HG02623 (cell line): ENCODE results near the gene PPP1R14B.
A peak's percentile ranks its signal among the peaks of the same experiment; 100 is the strongest.

Experiments
- ATAC-seq: cut with Tn5 transposase; IDR thresholded peaks from one replicate; pipeline ENCODE4 v1.9.1; 2021; ENCODE audit warnings: moderate library complexity; ENCODE audit not compliant: unreplicated experiment

PPP1R14B gene

DNA sequence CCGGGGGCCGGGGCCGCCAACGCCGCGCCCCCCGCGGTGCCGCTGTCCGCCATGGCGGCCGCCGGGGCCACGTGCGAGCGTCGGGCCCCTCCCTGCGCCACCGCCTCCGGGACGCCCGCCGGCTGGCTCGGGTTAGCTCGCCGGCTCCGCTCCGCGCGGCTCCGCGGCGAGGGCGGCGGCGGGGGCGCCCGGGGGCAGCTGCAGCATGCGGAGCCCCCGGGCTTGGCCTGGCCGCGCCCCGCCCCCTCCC, 197 bp downstream of the PPP1R14B start:
- ATAC-seq, result peak; percentile 3

DNA sequence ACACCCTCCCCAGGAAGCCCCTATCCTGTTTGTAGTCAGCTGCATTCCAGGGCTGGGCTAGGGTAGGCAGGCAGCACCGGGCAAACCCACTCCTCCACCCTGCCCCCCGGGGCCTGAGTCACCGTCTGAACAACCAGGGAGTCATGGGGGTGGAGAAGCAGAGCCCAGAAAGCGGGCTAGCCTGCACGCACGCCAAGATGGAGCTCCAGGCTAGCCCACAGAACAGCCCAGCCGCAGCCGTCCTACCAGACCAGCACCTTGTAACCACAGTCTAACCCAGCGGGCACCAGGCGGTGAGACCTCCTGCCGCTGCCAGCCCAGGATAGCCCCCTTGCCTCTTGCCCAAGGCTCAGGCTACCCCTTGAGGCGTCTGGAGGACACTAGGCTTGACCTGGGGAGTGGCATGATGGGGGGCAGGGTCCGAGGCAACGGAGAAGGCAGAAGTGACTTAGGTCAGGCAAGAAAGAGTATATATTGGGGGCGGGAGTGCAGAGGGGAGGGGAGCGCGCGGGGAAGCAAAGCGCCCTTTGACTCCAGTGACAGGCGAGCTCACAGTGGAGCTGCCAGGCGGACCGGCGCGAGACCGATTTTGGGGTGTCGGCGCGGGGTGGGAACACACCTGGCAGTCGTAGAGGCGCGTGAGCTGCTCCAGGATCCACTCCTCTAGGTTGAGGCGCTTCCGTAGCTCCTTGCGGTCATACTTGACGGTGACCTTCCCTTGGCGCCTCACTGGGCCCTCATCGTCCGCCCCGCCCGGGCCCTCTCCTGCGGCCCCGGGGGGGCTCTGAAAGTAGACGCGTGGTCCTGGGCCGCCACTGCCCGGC, 734 bp downstream of the PPP1R14B start:
- no peak for ATAC-seq

DNA sequence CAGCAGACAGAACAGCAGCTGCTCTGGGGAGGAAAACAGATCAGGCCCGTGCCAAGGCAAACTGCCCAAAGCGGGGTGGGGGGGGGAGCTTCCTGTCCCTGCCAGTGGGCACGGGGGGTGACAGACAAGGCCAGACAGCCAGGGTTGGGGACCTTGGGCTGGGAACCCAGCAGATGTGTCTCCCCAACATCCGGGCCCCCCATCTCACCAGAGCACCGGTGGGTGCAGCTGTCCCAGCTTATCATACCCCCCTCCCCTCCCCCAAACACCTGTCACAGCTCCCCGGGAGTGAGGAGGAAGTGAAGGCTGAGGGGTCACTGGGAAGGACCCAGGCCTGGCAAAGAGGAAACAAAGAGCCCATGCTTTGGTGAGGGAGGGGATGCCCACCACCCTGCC, 1.3 kb downstream of the PPP1R14B start:
- ATAC-seq, result no peak

DNA sequence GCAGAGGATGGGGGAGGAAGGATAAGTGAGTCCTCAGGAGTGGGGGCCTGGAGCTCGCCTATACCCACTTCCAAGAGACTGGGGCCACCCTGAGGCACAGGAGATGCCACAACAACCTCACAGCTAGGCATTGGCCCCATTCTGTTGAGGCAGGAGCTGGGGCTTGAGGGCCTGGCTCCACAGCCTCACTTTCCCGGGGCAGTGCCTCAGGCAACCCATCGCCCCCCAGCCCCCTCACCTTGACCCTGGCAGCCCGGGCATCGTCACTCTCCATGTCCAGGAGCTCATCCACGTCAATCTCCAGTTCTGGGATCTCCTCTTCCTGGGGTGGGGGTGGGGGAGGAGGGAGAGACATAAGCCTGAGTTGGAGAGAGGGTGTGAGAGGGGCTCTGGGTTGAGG, 1.8 kb downstream of the PPP1R14B start:
- no peak for ATAC-seq

DNA sequence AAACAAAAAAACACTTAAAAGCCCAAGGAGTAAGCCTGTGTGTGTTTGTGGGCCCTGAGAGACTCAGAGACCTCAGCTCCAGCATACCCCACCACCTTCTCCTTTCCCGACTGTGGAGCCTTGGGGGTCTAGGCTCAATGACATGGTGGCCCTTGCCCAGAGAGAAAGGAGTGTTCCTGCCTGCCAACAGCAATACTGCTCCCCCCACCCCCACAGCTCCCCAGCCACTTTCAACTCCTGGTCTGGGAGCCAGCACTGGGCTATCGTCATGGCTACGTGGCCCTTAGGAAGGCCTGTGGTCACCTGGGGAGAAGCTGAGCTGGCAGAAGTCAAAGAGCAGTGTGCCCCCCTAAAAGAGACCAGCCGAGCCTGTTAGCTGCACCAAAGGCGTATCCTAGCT, 2.6 kb downstream of the PPP1R14B start:
- no peak for ATAC-seq

DNA sequence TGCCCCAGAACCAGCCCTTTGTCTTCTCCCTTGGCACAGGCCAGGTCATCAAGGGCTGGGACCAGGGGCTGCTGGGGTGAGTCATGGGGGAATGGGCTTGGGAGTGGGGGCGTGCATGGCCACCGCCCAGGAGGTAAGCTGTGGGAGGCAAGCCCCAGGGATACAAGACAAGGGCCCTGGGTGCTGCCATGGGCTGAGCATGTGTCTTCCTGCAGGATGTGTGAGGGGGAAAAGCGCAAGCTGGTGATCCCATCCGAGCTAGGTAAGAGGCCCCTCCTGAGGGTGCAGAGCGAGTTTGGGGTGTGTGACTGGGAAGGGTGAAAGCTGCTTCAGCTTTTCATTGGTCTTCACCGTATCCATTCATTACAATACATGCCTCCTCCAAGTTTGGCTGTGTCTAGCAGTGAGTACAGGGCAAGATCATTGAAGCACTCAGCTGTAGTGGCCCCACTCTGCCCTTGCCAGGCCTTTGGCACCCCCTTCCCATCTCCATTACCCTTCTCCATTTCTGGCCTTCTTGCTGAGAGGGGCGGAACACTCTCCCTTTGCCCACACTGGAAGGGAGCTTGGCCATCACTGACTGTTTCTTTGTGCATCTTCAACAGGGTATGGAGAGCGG, 3.4 kb downstream of the PPP1R14B start:
- ATAC-seq, result no peak

DNA sequence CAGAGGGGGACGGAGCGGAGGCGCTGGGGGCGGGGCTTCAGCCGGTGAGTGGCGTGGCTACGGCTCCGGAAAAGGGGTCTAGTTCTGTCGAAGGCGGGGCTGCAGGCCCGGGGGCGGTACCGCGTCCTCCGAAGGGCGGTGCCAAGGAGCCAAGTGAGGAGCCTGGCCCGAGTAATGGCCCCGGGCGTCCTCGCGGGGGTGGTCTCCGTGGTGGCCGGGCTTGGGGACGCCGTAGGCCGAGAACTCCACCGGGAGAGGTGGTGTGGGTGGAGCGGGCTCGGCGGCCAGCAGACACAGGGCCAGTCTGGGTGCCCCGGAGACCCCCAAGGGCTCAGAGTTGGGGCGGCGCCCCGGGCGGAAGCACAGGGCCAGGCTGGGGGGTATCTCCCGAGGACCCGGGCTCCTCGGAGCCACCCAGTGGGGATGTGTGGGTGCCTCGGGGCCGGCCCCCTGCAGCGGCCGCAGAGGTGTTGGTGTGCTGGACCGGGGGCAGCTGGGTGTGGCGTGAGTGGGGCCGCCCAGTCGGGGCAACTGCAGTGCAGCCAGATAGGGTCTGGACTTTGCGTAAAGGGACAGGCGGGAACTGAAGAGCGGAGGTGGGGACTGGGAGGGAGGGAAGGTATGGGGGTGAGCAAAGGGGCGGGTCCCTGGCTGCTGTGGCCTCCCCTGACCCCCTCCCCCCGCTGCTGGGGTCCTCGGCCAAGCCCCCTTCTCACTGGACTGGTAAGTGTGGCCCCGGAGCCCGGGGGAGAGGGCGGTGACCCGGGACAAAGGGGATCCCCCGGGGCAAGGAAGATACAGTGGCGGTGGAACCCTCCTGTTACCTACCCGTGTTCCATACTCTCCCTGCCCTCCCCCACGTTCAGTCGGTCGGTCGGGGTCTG, 5.0 kb downstream of the PPP1R14B start:
- ATAC-seq, result peak; percentile 2

DNA sequence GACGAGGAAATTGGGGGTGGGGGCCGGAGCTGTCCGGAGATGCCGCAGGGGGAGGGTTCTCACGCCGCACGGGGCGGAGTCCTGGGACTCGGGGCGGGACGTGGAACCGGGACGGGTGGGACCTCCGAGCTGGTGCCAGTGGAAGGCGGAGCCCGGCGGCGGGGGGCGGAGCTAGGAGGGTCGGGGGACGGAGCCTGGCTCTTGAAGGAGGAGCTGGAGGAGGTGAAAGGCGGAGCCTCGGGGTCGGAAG, 5.6 kb downstream of the PPP1R14B start:
- ATAC-seq, result peak; percentile 64

DNA sequence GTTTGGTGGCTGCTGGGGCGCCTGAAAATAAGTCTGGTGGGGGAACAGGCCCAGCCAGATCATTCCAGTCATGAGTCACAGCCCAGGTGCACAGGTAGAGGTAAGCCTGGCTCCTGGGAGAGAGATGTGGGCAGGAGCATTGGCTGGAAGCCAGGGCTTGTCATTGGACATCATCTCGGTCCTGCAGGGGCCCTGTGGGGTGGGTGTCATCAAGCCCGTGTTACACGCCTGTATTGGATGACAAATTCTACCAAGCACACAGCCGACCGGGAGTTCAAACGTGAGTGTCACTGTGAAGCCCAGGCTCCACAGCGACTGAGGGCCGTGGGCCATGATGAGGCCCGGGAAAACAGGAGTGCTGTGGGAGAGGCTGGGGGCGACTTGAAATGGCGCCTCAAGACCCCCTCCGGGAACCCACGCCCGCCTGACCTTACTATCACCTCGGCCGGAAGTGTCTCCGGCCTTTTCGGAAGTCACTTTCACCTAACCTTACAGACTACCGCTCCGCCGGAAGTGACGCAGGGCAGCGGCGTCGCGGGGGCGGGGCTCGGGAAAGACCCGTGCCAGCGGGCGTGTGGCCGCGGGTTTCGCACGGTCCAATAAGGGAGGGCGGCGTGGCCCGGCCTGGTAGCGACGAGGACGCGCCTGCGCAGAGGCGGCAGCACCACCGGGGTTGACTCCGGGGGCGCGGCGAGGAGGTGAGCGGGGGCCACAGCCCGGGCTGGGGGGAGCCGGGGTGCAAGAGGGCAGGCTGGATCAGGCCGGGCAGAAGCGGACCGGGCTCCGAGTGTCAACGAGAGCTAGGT, 6.1 kb downstream of the PPP1R14B start, which contains the start of gene FKBP2:
Gene FKBP2, plus strand, starts transcription at position 661 of the 806 bp plus-strand sequence. CDS start 1,293 bp downstream, outside the sequence.
- ATAC-seq, result peak; percentile 51

DNA sequence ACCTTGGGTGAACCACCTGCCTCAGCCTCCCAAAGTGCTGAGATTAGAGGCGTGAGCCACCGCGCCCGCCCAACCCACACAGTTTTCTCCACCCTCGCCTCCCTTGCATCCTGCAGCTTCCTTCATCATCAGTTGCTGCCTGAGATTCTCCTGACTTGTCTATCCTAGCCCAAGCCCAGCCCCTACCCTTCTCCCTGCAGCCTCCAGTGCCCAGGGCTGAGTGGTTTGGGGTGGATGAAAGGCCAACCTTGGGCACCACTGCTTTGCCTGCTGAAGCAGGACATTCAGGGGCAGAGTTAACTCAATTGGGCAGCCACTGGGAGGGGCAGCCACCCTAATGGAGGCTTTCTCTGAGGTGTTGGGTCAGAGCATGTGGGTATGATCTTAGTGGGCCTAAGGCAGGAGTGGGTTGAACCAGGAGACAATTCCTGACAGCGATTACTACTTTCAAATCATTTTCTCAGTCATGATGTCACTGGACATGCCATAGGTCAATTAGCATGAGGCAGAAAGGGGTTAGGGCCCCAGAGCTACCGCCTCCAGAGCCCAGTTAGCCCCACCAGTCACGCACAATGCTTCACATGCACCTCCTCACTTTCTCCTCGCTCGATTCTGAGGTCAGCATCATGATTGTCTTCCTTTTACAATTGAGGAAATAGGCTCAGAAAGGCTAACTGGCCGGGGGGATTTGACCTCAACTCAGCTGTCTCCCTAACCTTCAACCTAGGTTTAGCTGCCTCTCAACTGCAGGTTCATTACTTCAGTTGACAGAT, 6.9 kb downstream of the PPP1R14B start:
- no peak for ATAC-seq

DNA sequence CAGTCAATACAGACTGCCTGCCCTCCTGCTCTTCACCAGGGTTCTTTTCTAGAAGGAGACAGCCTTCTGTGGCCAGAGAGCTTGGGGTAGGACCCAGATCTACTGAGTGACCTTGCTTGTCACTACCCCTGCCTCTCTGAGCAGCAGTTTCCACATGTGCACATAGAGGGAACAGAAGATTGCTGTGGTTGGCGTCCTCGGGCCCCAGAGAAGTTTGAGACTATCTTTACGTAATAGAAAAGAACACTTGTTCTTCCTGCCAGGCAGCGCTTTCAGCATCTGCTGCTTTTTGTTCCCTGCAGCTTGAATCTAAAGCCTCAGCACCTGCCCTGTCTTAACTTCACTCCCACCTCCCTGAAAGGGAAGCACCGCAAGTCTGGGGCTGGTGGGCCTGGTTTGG, 7.7 kb downstream of the PPP1R14B start:
- no peak for ATAC-seq

DNA sequence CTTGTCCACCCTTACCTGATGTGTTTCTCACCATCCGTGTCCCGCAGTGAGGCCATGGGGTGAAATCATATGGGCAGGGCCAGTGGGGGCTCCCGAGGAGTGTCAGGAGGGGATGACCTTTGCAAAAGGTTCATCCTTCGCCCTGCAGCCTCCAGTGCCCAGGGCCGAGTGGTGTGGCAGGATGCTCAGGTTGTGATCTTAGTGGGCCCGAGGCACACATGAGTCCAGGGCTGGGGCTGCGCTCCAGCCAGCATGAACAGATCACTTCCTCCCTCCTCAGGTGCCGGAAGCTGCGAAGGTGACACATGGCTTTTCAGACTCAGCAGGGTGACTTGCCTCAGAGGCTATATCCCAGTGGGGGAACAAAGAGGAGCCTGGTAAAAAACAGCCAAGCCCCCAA, 8.7 kb downstream of the PPP1R14B start:
- no peak for ATAC-seq

DNA sequence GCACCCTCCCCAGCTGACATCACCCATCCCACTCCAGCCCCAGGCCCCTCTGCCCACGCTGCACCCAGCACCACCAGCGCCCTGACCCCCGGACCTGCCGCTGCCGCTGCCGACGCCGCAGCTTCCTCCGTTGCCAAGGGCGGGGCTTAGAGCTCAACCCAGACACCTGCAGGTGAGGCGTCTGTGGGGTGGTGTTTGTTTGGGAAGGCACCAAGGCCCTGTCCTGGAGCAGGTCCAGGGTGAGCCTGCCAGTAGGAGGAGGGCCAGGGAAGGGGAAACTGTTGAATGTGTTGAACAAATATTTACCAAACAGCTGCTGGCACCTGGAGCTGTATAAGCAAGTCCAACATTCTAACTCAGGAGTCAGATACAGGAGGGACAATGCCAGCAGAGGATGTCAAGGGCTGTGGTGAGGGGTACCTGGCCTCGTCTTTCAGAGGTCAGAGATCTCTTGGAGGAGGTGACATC, 9.2 kb downstream of the PPP1R14B start:
- no peak for ATAC-seq

DNA sequence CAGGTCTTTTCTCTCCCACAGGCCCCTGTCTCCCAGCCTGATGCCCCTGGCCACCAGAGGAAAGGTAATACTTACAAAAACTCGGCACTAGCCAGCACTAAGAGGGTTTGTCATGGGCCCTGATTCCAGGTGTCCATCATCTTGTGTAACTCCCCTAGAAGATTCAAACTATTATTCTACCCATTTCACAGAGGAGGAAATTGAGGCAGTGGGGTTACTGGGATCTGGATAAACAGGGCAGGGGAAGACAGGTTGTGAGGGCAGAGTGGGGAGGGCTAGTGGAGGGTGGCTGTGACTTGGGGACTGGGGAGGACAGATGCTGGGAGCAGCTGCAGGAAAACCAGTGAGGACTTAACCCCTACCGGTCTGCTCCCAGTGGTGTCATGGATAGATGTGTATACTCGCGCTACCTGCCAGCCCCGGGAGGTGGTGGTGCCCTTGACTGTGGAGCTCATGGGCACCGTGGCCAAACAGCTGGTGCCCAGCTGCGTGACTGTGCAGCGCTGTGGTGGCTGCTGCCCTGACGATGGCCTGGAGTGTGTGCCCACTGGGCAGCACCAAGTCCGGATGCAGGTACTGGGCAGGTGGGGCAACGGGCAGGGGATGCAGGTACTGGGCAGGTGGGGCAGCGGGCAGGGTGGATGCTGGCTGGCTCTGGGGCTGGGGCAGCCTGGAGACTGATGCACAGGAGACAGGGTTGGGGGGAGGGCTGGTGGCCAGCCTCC, 11.1 kb downstream of the PPP1R14B start:
- ATAC-seq, result no peak

DNA sequence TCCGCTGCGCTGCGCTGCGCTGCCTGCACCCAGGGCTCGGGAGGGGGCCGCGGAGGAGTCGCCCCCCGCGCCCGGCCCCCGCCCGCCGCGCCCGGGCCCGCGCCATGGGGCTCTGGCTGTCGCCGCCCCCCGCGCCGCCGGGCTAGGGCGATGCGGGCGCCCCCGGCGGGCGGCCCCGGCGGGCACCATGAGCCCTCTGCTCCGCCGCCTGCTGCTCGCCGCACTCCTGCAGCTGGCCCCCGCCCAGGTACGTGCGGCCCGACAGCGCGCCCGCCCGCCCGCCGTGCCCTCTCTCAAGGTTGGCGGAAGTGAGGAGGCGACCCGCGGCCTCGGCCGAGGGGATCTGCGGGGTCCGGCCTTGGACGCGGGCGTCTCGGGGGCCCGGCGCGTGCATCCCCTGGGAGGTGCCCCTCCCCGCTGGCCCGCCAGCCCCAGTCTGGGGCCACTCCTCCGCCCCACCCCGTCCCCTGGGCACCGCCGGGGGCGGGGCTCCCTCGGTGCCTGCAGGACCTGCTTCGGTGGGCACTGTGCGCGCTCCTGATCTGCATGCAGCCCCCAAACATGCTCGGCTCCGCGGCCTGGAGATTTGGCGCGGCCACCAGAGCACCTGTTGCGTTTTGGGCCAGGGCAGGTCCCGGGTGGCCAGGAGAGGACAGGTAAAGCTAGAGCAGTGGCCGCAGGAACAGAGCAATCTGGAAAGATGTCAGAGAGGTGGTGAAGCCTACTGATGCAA, 11.9 kb downstream of the PPP1R14B start:
- ATAC-seq, result peak; percentile 19

DNA sequence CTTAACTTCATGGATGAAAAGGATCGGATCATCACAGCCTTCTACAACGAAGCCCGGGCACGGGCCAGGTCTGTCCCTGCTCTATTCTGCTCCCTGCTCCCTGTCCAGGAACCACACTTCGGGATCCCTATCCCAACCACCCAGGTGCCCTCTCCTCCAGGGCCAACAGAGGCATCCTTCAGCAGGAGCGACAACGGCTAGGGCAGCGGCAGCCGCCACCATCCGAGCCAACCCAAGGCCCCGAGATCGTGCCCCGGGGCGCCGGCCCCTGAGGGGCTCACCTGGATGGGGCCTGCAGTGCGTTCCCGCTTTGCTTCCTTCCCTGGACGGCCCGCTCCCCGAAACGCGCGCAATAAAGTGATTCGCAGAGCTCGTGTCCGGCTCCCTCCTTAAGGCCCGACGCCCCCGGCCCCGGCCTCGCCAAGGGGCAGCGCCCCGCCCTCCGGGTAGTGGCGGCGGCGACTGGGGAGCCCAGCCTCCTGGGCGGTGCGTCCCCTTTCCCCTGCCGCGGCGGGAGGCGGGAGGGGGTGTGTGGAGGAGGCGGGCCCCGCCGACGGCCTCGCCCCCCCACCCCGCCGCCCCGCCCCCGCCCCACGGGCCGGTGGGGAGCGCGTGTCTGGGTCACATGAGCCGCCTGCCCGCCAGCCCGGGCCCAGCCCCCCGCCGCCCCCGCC, 12.7 kb downstream of the PPP1R14B start, which contains the start of gene VEGFB:
Gene VEGFB, plus strand, starts transcription at position 672 of the 674 bp plus-strand sequence. CDS start 250 bp downstream, outside the sequence.
- peak; percentile 34 for ATAC-seq

DNA sequence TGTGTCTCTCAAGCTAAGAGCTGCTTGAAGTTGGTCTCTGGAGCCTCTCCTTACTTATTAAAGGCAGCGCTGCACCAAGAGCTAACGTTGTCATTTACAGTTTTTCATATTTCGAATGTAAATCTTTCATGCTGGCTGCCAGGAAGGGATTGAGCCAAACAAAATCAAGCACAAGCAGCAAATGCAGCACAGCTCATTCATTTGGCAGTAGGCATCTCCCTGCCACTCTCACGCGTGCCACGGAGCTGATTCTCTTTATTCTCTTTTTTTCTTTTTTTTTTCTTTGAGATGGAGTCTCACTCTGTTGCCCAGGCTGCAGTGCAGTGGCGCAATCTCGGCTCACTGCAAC, 13.8 kb downstream of the PPP1R14B start:
- no peak for ATAC-seq

DNA sequence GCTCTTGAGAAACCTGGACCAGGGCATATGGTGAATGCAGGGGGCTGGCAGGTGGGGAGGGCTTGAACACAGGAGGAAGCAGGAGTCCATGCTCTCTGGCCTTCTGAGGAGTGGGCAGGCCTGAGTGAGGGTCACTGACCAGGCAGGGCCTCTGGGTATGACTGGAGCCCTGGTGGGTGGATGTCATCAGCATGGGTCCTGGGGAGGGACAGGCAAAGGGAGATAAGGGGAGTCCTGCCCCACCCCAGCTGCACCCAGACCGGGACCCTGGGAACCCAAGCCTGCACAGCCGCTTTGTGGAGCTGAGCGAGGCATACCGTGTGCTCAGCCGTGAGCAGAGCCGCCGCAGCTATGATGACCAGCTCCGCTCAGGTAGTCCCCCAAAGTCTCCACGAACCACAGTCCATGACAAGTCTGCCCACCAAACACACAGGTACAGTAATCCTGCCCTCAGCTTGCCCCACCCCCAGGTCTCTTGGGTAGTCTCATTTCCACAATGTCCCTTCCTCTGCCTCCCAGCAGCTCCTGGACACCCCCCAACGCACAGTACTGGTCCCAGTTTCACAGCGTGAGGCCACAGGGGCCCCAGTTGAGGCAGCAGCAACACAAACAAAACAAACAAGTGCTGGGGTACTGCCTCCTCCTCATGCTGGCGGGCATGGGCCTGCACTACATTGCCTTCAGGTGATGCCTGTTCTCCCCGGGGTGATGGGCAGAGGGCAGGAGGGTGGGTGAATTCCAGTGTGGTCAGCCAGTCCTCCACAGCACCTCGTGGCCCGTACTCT, 14.4 kb downstream of the PPP1R14B start:
- no peak for ATAC-seq
